ENCODE data around the gene NEU1. TPM values are rescaled to one million over a fixed set of nuclear protein-coding genes. Genes with fewer than 3 reads are reported as not detected.

NEU1 gene
- total RNA-seq, 4 donors from 2014 or later, result 20.8 to 42.7 (median 38.1) TPM

DNA sequence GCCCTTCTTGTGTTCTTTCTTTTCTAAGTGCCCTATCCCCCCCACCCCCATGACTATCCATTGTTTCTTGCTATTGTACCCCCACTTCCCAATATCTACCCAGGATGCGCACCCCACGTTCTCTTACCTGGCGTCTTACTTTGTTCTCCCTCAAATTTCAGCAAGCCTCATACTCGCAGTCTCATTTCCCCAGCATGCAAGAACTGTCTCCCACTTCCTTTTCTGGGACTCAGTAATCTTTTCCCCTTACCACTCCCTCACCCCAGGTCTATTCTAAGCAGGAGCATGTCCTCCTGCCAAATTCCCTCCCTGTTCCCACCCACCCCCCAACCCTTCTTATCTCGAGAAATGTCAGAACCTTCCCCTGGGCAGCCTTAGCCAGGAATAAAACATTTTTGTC is 36.6 kb upstream of the NEU1 start:
- intact Hi-C loops (cut with DNase I; ENCODE audit: low total_unique reads) (loop anchor here (5.0 to 10.0 kb wide), 2 partner anchors 197 to 354 kb away; partner anchors contain the start of genes ABHD16A, ATP6V1G2, DDX39B and NFKBIL1), in situ Hi-C loops (cut with MboI; ENCODE audit: low sequenced_read_pairs in 4 of 4) (loop anchor here in 1 of 4 donors (10.0 kb wide), 1 partner anchor 76 kb away; the partner anchor contains the start of gene DXO)
- H3K9me3 ChIP-seq, result no peaks in the 10 kb centered on the region
- H3K27me3 ChIP-seq, result no peaks in the 10 kb centered on the region
- DNase-seq (no peak), ATAC-seq (no peak)
- H3K4me1 ChIP-seq, result peaks cover 20 to 25% of the 10 kb centered on the region in 2 donors
- TF ChIP-seq, protein P1, sequence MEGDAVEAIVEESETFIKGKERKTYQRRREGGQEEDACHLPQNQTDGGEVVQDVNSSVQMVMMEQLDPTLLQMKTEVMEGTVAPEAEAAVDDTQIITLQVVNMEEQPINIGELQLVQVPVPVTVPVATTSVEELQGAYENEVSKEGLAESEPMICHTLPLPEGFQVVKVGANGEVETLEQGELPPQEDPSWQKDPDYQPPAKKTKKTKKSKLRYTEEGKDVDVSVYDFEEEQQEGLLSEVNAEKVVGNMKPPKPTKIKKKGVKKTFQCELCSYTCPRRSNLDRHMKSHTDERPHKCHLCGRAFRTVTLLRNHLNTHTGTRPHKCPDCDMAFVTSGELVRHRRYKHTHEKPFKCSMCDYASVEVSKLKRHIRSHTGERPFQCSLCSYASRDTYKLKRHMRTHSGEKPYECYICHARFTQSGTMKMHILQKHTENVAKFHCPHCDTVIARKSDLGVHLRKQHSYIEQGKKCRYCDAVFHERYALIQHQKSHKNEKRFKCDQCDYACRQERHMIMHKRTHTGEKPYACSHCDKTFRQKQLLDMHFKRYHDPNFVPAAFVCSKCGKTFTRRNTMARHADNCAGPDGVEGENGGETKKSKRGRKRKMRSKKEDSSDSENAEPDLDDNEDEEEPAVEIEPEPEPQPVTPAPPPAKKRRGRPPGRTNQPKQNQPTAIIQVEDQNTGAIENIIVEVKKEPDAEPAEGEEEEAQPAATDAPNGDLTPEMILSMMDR (IDR thresholded peaks at IDR 0.05 in 4 of 5, conservative IDR thresholded peaks at IDR 0.05 in 1 of 5), result no peak
- TF ChIP-seq POLR2A (IDR thresholded peaks at IDR 0.05), result no peak
- H3K36me3 ChIP-seq, result peaks cover 0 to 17% of the 10 kb centered on the region in 2 donors
- peak overlapping the region in 2 of 4 donors; percentile 90 to 95 for H3K27ac ChIP-seq
- H3K4me3 ChIP-seq, result peak overlapping the region in 1 of 4 donors; percentile 87

DNA sequence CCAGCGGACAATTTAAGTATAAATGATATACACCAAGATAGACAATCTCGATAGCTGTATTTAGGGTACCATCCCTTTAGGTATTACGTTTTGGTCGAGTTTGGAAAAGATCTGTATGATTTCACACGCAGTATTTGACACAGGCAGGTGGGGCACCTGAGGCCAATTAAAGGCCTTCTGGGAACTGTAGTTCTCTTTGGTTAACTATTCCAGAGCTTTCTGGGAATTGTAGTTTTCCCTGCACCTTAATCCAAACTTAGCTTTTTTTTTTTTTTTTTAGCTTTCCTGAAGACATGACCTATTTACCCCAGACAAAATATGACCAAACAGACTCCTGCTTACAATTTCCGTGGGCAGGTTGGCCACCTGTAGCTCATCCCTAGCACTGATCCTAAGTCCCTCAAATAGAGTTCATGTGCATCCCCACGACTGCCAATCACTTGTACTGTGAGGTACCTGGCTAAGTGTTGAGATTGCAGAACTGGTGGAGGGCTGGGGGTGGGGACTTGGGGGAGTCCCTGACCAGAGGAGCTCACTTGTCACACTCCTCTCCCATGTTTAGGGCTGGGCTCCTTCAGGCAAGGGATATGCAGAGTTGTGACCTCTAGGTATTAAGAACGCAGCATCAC is 35.9 kb upstream of the NEU1 start:
- H3K36me3 ChIP-seq, result peaks cover 0 to 18% of the 10 kb centered on the region in 2 donors
- H3K27me3 ChIP-seq, result no peaks in the 10 kb centered on the region
- intact Hi-C loops (cut with DNase I; ENCODE audit: low total_unique reads), result loop anchor here (5.0 to 10.0 kb wide), 2 partner anchors 196 to 354 kb away; partner anchors contain the start of genes ABHD16A, ATP6V1G2, DDX39B and NFKBIL1
- in situ Hi-C loops (cut with MboI; ENCODE audit: low sequenced_read_pairs in 4 of 4), result loop anchor here in 1 of 4 donors (10.0 kb wide), 1 partner anchor 76 kb away; the partner anchor contains the start of gene DXO
- peak overlapping the region; percentile 88 to 95 (median 92) for H3K27ac ChIP-seq
- TF ChIP-seq POLR2A (IDR thresholded peaks at IDR 0.05), result peak; percentile 34 to 35
- TF ChIP-seq, protein P1 (IDR thresholded peaks at IDR 0.05 in 4 of 5, conservative IDR thresholded peaks at IDR 0.05 in 1 of 5), result no peak
- H3K9me3 ChIP-seq, result no peaks in the 10 kb centered on the region
- peaks cover 20 to 25% of the 10 kb centered on the region in 2 donors for H3K4me1 ChIP-seq
- ATAC-seq, result peak; percentile 57 to 62
- DNase-seq, result peak in 1 of 2 donors; percentile 42
- peak overlapping the region; percentile 85 to 95 (median 90) for H3K4me3 ChIP-seq

DNA sequence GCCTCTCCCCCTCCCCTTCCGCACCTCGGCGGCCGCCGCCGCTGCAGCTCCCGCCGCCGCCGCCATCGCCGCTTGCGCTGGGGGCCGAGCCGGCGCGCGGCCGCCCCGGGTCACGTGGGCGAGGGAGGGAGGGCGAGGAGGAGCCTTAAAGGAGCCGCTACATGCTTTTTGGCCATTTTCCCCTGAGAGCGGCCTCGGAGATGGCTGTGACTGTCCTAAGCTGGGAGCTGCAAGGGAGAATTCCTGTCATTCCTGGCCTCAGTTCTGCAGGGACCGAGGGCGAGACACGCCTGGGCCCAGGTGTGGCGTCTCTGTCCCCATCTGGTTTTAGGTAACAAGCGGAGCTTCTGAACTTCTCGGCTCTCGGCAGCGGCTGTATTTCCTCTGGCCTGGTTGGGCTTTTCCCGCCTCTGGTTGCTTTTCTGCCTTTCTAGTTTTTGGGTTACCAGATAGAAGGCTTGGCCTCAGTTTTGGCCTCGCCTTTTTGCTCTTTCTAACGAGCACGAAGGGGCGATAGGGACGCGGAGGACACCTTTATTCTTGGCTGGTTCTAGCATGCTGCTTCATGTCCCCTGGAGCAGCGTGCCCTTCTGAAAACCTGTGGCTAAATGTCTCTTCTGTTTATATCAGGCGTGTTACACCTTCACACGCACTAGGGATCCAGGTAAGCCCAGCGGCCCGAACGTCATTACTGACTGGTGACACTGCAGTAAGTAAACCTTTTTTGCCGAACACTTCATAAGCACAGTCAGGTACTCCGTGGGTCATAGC is 35.2 kb upstream of the NEU1 start, which contains the start of gene EHMT2:
Gene EHMT2, minus strand, starts transcription at position 87 of the 771 bp plus-strand sequence. Its CDS starts 21 bp downstream, at position 66.
- peaks cover 17 to 23% of the 10 kb centered on the region in 2 donors for H3K4me1 ChIP-seq
- no peaks in the 10 kb centered on the region for H3K27me3 ChIP-seq
- H3K27ac ChIP-seq, result peak within 1 kb of the TSS; percentile 88 to 95 (median 92)
- intact Hi-C loops (cut with DNase I; ENCODE audit: low total_unique reads), result loop anchor here (1.0 to 10.0 kb wide), 4 partner anchors 34 to 353 kb away; partner anchors contain the start of genes ABHD16A, ATP6V1G2, DDX39B and NFKBIL1
- no peaks in the 10 kb centered on the region for H3K9me3 ChIP-seq
- DNase-seq (peak; percentile 78 to 81), ATAC-seq (peak; percentile 76 to 82)
- TF ChIP-seq, protein P1 (IDR thresholded peaks at IDR 0.05 in 4 of 5, conservative IDR thresholded peaks at IDR 0.05 in 1 of 5), result peak in 4 of 5 experiments; percentile 9 to 40 (median 27)
- peak; percentile 84 to 86 for TF ChIP-seq POLR2A (IDR thresholded peaks at IDR 0.05)
- peaks cover 0 to 22% of the 10 kb centered on the region in 2 donors for H3K36me3 ChIP-seq
- H3K4me3 ChIP-seq, result peak within 1 kb of the TSS; percentile 85 to 95 (median 90)
- in situ Hi-C loops (cut with MboI; ENCODE audit: low sequenced_read_pairs in 4 of 4), result loop anchor here in 1 of 4 donors (10.0 kb wide), 1 partner anchor 77 kb away; the partner anchor contains the start of gene DXO

DNA sequence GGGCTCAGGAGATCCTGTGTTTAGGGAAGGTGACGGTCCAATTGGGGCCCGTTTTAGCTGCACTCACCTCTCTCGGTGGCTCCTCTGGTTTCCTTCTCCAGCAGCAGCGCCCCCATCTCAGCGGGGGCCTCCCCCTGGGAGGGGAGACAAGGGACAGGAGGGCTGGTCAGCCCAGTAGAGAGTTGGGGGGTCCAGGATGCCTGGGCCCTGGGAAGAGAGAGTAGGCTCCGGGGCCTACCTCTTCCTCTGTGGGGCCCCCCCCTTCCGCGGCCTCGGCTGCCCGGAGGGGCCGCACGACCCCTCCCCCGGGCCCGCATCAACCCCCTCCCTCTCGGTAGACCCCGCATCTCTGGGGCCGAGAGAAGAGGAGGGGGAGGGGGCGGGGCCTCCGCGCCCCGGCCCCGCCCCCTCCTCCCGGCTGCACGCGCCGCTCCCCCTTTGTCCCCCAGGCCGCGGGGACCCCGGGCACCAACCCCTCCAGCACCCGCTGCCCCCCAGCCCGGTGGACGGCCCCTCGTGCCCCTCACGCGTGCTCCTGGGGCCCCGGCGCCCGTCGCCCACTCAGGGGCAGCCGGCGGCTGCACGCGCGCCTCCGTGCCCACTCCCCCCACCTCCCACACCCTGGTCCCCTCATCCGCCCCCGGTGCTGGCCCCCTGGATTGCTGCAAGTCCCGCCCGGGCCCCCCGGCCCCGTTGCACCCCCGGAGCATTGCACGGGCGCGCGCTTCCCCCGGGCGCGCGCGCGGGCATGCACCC is 34.4 kb upstream of the NEU1 start:
- peaks cover 13 to 18% of the 10 kb centered on the region in 2 donors for H3K4me1 ChIP-seq
- intact Hi-C loops (cut with DNase I; ENCODE audit: low total_unique reads) (loop anchor here (1.0 to 10.0 kb wide), 4 partner anchors 34 to 352 kb away; partner anchors contain the start of genes ABHD16A, ATP6V1G2, DDX39B and NFKBIL1), in situ Hi-C loops (cut with MboI; ENCODE audit: low sequenced_read_pairs in 4 of 4) (loop anchor here in 1 of 4 donors (10.0 kb wide), 1 partner anchor 78 kb away; the partner anchor contains the start of gene DXO)
- H3K9me3 ChIP-seq, result no peaks in the 10 kb centered on the region
- H3K36me3 ChIP-seq, result peaks cover 0 to 29% of the 10 kb centered on the region in 2 donors
- TF ChIP-seq, protein P1 (IDR thresholded peaks at IDR 0.05 in 4 of 5, conservative IDR thresholded peaks at IDR 0.05 in 1 of 5), result no peak
- TF ChIP-seq POLR2A (IDR thresholded peaks at IDR 0.05), result no peak
- H3K4me3 ChIP-seq, result peak overlapping the region; percentile 85 to 95 (median 90)
- H3K27ac ChIP-seq, result peak overlapping the region; percentile 71 to 95 (median 92)
- H3K27me3 ChIP-seq, result no peaks in the 10 kb centered on the region
- DNase-seq (no peak), ATAC-seq (no peak)

All from gastrocnemius medialis (tissue), 4 donors.